Measurements from ENCODE around the gene KCNB1.

The KCNB1 gene

GRCh38 chr20:49513517-49513916, 31.0 kb upstream of the KCNB1 start:
- no peak overlapping the region for H3K4me3 ChIP-seq (replicated peaks; ENCODE audit: low read depth, low read length)
- no peak for TF ChIP-seq CTCF (IDR thresholded peaks at IDR 0.05; ENCODE audit: low read depth, low read length, missing control alignments)

GRCh38 chr20:49513009-49513408, 30.5 kb upstream of the KCNB1 start:
- H3K4me3 ChIP-seq (replicated peaks; ENCODE audit: low read depth, low read length): no peak overlapping the region
- TF ChIP-seq CTCF (IDR thresholded peaks at IDR 0.05; ENCODE audit: low read depth, low read length, missing control alignments): no peak
- DNase-seq (ENCODE audit: extremely low read depth, low read depth): no peak

More at GRCh38 chr20:49513517-49513916, 31.0 kb upstream of the KCNB1 start:
- DNase-seq (ENCODE audit: extremely low read depth, low read depth): no peak

GRCh38 chr20:49511788-49512525, 29.5 kb upstream of the KCNB1 start:
- no peak for TF ChIP-seq CTCF (IDR thresholded peaks at IDR 0.05; ENCODE audit: low read depth, low read length, missing control alignments)
- no peak for DNase-seq (ENCODE audit: extremely low read depth, low read depth)

GRCh38 chr20:49510562-49511122, 28.2 kb upstream of the KCNB1 start:
- no peak for TF ChIP-seq CTCF (IDR thresholded peaks at IDR 0.05; ENCODE audit: low read depth, low read length, missing control alignments)
- DNase-seq (ENCODE audit: extremely low read depth, low read depth): no peak
- H3K4me3 ChIP-seq (replicated peaks; ENCODE audit: low read depth, low read length): no peak overlapping the region

More at GRCh38 chr20:49511788-49512525, 29.5 kb upstream of the KCNB1 start:
- H3K4me3 ChIP-seq (replicated peaks; ENCODE audit: low read depth, low read length): no peak overlapping the region

- no peak for TF ChIP-seq CTCF (IDR thresholded peaks at IDR 0.05; ENCODE audit: low read depth, low read length, missing control alignments)
- DNase-seq (ENCODE audit: extremely low read depth, low read depth): peak; percentile 21
Measured at GRCh38 chr20:49508435-49509199, 26.1 kb upstream of the KCNB1 start.

GRCh38 chr20:49507741-49508434, 25.4 kb upstream of the KCNB1 start:
- H3K4me3 ChIP-seq (replicated peaks; ENCODE audit: low read depth, low read length): no peak overlapping the region
- no peak for DNase-seq (ENCODE audit: extremely low read depth, low read depth)
- TF ChIP-seq CTCF (IDR thresholded peaks at IDR 0.05; ENCODE audit: low read depth, low read length, missing control alignments): no peak

More at GRCh38 chr20:49508435-49509199, 26.1 kb upstream of the KCNB1 start:
- no peak overlapping the region for H3K4me3 ChIP-seq (replicated peaks; ENCODE audit: low read depth, low read length)

Data from HFF-Myc (cell line).